22Rv1 (cell line): ENCODE data around the gene CAMP.

ENCODE experiments used
- H3K27ac ChIP-seq: fragments of 450-650 bp; 2 replicates; pipeline ENCODE4 v1.5.1; 2017
- CTCF ChIP-seq: fragments of 450-650 bp; IDR thresholded peaks from 2 replicates; pipeline ENCODE4 v1.5.1; 2017; ENCODE audit warnings: mild to moderate bottlenecking
- ZFX ChIP-seq: fragments of 450-650 bp; IDR thresholded peaks from 2 replicates; pipeline ENCODE4 v1.6.1; 2017; ENCODE audit warnings: antibody characterized with exemption, borderline replicate concordance

Gene CAMP

DNA sequence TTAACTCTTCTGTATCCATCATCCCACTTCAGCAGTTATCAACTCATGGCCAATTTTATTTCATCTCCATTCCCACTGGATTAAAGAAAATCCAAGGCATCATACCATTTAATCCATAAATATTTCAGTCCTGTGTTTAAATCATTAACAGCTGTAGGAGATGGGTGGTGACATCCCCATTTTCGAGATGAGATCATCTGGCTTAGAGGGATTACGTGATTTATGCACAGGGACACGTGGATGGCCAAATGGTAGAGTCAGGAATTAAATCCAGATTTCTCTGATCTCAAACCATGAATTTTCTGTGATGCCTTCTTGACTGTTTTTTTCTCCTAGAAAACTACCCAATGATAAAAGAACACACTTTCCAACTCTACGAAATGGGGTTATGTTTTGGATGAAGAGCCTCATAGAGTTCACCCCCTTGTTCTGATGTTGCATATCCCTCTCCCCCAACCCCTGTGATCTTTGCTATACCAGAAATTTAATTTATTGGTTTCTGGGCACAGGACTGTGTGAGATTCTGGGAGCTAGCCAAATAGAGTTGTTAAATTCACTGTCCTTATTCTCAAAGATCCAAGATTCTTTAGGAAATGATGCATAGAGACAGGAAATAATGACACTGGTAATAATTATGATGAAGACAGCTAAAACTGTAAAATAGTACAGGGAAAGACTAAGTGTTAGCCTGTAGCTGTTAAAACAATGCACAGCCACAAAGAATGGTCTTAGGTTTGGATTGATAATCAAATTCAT, 25.0 kb downstream of the CAMP start:
- TF ChIP-seq ZFX (no peak), CTCF (no peak)
- H3K27ac ChIP-seq: no peak overlapping the region

- H3K27ac ChIP-seq: no peak overlapping the region
- no peak for TF ChIP-seq ZFX
- TF ChIP-seq CTCF: no peak
Observed at GRCh38 chr3:48256557-48256956, 33.3 kb downstream of the CAMP start.

- H3K27ac ChIP-seq: no peak overlapping the region
- TF ChIP-seq CTCF: no peak
- TF ChIP-seq ZFX: no peak
Observed at GRCh38 chr3:48258530-48258929, 35.2 kb downstream of the CAMP start.

- TF ChIP-seq ZFX (no peak), CTCF (no peak)
- H3K27ac ChIP-seq: 0 out of 2 replicates have a peak overlapping the region, but pooled peaks have one; percentile 17
Observed at GRCh38 chr3:48267782-48268181, 44.5 kb downstream of the CAMP start.

- TF ChIP-seq ZFX (no peak), CTCF (no peak)
- 0 out of 2 replicates have a peak overlapping the region, but pooled peaks have one; percentile 17 for H3K27ac ChIP-seq
Observed at GRCh38 chr3:48268381-48268935, 45.2 kb downstream of the CAMP start.

- TF ChIP-seq CTCF (no peak), ZFX (no peak)
- H3K27ac ChIP-seq: 0 out of 2 replicates have a peak overlapping the region, but pooled peaks have one; percentile 17
Observed at GRCh38 chr3:48268936-48269561, 45.8 kb downstream of the CAMP start.

- H3K27ac ChIP-seq: no peak overlapping the region
- TF ChIP-seq ZFX (no peak), CTCF (no peak)
Observed at GRCh38 chr3:48269592-48269991, 46.3 kb downstream of the CAMP start.
